Measurements from ENCODE around the gene PCDHGB6.

Gene PCDHGB6

DNA sequence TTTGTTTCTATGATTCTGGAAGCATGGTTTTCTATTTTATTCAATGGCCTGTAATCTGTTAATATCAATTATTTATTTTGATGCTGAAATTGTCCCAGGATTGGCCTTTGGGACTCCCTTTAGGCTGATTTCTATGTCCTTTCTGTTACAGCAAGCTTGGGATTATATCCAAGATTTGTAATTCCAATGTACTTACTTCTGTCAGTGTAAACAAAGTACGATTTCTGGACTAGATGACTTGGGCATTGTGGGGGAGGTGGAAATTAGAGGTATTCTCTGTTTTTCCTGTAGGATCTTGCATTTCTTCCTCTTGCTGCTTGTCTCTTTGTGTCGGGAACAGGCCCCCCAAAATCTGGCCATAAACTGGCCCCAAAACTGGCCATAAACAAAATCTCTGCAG, 26.2 kb downstream of the PCDHGB6 start:
- no peaks in the 10 kb centered on the region for H3K9me2 ChIP-seq (replicated peaks; ENCODE audit: insufficient read depth, low read length)
- H2AFZ ChIP-seq (ENCODE audit: low read depth, low read length, severe bottlenecking): no peak overlapping the region
- no peaks in the 10 kb centered on the region for H4K20me1 ChIP-seq (ENCODE audit: low read depth, low read length)
- TF ChIP-seq EZH2phosphoT487 (conservative IDR thresholded peaks at IDR 0.05; ENCODE audit: low read length): no peak
- TF ChIP-seq, protein P1, sequence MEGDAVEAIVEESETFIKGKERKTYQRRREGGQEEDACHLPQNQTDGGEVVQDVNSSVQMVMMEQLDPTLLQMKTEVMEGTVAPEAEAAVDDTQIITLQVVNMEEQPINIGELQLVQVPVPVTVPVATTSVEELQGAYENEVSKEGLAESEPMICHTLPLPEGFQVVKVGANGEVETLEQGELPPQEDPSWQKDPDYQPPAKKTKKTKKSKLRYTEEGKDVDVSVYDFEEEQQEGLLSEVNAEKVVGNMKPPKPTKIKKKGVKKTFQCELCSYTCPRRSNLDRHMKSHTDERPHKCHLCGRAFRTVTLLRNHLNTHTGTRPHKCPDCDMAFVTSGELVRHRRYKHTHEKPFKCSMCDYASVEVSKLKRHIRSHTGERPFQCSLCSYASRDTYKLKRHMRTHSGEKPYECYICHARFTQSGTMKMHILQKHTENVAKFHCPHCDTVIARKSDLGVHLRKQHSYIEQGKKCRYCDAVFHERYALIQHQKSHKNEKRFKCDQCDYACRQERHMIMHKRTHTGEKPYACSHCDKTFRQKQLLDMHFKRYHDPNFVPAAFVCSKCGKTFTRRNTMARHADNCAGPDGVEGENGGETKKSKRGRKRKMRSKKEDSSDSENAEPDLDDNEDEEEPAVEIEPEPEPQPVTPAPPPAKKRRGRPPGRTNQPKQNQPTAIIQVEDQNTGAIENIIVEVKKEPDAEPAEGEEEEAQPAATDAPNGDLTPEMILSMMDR (IDR thresholded peaks at IDR 0.05; ENCODE audit: insufficient read depth, low read length, poor library complexity, severe bottlenecking): no peak
- no peaks in the 10 kb centered on the region for H3K27me3 ChIP-seq (ENCODE audit: low read length)
- peaks cover 6% of the 10 kb centered on the region; the same call in 1 of the 2 replicates for H3K9me3 ChIP-seq (ENCODE audit: insufficient read depth, low read length)
- H3F3A ChIP-seq (ENCODE audit: insufficient read depth): no peaks in the 10 kb centered on the region
- no peak overlapping the region for H3K4me3 ChIP-seq (ENCODE audit: insufficient read depth, low read length, poor library complexity, severe bottlenecking)
- H3K4me2 ChIP-seq (ENCODE audit: low read depth, low read length, poor library complexity, severe bottlenecking): no peak overlapping the region
- H3K9ac ChIP-seq (ENCODE audit: low read length): no peak overlapping the region
- H3K36me3 ChIP-seq (ENCODE audit: low read length): no peaks in the 10 kb centered on the region; the same call in 1 of the 2 replicates
- no peak overlapping the region for H3K27ac ChIP-seq (ENCODE audit: low read depth, low read length)
- H3K79me2 ChIP-seq (ENCODE audit: insufficient read depth, low read length): no peaks in the 10 kb centered on the region

DNA sequence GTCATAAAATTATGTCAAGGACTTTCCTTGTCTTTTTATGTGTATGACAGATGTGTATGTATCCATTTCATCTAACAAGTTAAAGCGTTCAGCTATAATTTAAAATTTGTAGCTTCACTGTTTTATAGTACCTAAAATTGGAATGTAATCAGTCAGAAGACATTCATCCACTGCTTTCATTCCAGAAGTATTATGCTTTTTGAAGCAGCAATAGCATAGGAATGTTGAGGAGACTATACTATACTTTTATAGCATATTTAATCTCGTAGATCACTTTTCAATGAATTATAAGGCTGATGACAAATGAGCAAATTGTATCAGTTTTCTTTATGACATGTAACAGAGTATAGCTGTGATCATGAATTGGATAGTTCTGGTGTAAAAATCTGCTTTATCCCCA, 29.4 kb downstream of the PCDHGB6 start:
- Histone ChIP-seq H3K36me3 (ENCODE audit: low read length) (no peaks in the 10 kb centered on the region), H3K9me2 (replicated peaks; ENCODE audit: insufficient read depth, low read length) (no peaks in the 10 kb centered on the region), H4K20me1 (ENCODE audit: low read depth, low read length) (no peaks in the 10 kb centered on the region), H3K4me3 (ENCODE audit: insufficient read depth, low read length, poor library complexity, severe bottlenecking) (no peak overlapping the region), H3F3A (ENCODE audit: insufficient read depth) (no peaks in the 10 kb centered on the region), H2AFZ (ENCODE audit: low read depth, low read length, severe bottlenecking) (no peak overlapping the region), H3K79me2 (ENCODE audit: insufficient read depth, low read length) (no peaks in the 10 kb centered on the region), H3K4me2 (ENCODE audit: low read depth, low read length, poor library complexity, severe bottlenecking) (no peak overlapping the region), H3K9me3 (ENCODE audit: insufficient read depth, low read length) (no peaks in the 10 kb centered on the region), H3K27me3 (ENCODE audit: low read length) (no peaks in the 10 kb centered on the region), H3K9ac (ENCODE audit: low read length) (no peak overlapping the region), H3K27ac (ENCODE audit: low read depth, low read length) (no peak overlapping the region)
- TF ChIP-seq, protein P1 (IDR thresholded peaks at IDR 0.05; ENCODE audit: insufficient read depth, low read length, poor library complexity, severe bottlenecking): no peak

DNA sequence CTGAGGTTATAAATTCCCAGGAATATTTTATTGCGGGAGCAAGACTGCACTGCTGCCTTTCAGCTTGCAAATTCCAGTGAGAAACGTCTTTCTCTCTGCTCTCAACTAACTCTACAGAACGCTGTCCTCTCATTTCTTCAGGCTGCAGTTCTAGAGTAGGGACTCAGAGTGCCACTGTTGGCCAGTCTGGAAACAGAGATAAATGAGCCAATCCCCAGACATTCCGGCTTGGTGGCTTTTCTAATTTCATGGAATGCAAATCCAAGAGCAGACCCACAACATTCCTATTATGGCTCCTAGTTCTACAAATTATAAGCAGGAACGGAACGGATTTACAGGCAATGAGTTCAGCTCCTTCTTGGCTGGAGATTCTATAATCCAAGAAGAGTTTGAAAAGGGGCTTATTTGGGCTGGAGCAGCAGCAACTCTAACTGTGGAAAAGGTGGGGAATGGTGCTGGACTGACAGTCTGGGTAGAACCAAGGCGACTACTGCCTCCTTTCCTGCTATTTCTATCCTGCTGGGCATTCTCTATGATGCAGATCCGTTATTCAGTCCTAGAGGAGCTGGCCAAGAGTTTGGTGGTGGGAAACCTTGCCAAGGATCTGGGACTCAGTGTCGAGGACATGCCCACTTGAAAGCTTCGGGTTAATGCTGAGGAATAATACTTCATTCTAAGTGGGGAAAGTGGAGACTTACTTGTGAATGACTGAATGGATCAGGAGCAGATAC, 31.8 kb downstream of the PCDHGB6 start:
- Histone ChIP-seq H3F3A (ENCODE audit: insufficient read depth) (no peaks in the 10 kb centered on the region), H3K4me2 (ENCODE audit: low read depth, low read length, poor library complexity, severe bottlenecking) (no peak overlapping the region), H3K27me3 (ENCODE audit: low read length) (no peaks in the 10 kb centered on the region), H4K20me1 (ENCODE audit: low read depth, low read length) (no peaks in the 10 kb centered on the region), H2AFZ (ENCODE audit: low read depth, low read length, severe bottlenecking) (no peak overlapping the region), H3K4me3 (ENCODE audit: insufficient read depth, low read length, poor library complexity, severe bottlenecking) (no peak overlapping the region), H3K9ac (ENCODE audit: low read length) (no peak overlapping the region), H3K27ac (ENCODE audit: low read depth, low read length) (no peak overlapping the region), H3K9me3 (ENCODE audit: insufficient read depth, low read length) (no peaks in the 10 kb centered on the region), H3K9me2 (replicated peaks; ENCODE audit: insufficient read depth, low read length) (no peaks in the 10 kb centered on the region), H3K36me3 (ENCODE audit: low read length) (no peaks in the 10 kb centered on the region), H3K79me2 (ENCODE audit: insufficient read depth, low read length) (no peaks in the 10 kb centered on the region)
- TF ChIP-seq EZH2phosphoT487 (conservative IDR thresholded peaks at IDR 0.05; ENCODE audit: low read length): no peak
- TF ChIP-seq, protein P1 (IDR thresholded peaks at IDR 0.05; ENCODE audit: insufficient read depth, low read length, poor library complexity, severe bottlenecking): no peak

All from SU-DHL-6 (cell line).